B cell (primary cell): Measurements from ENCODE around the gene PRSS48. TPM values are rescaled to one million over a fixed set of nuclear protein-coding genes. Genes with fewer than 3 reads are reported as not detected.

Experiments used
- ATAC-seq: fragments of 200-7000 bp; cut with Tn5 transposase; one replicate; pipeline ENCODE4 v1.10.0; 2021; ENCODE audit warnings: low read depth, mild to moderate bottlenecking, moderate number of reproducible peaks, moderate library complexity
- CTCF ChIA-PET: fragments of 350-600 bp; sonication (Branson Sonifier 250); formaldehyde crosslinking; loops from one replicate; lab custom pipeline; 2021; ENCODE audit warnings: antibody characterized with exemption, inconsistent platforms; lab: Charles Lee
- POLR2A ChIA-PET: fragments of 350-600 bp; sonication (Branson Sonifier 250); formaldehyde crosslinking; loops from one replicate; lab custom pipeline; 2021; ENCODE audit warnings: antibody characterized with exemption; lab: Charles Lee
- DNase-seq: peaks from one replicate; pipeline ENCODE4 v3.0.0; 2013
- H2AFZ ChIP-seq: 2 replicates; pipeline ENCODE4 v1.6.1; 2012; ENCODE audit warnings: mild to moderate bottlenecking, low read depth, low read length; ENCODE audit not compliant: insufficient read depth, poor library complexity, severe bottlenecking
- H3K27ac ChIP-seq, 2 donors: 1 replicate in 1 of 2; 2 replicates in 1 of 2; pipeline ENCODE4 v1.5.1; 2012 to 2013; ENCODE audit warnings: low read length in 2 of 2, mild to moderate bottlenecking in 2 of 2, moderate library complexity in 1 of 2
- H3K27me3 ChIP-seq, 4 experiments: fragments of 200-600 bp in 1 of 4; sonication (generic) in 1 of 4; replicated peaks in 1 of 4; 1 replicate in 2 of 4; 2 replicates in 2 of 4; pipeline versions ENCODE4 v1.6.1 to v1.7.0; 2013 to 2016; ENCODE audit warnings: low read length in 3 of 4, mild to moderate bottlenecking in 2 of 4, mixed read lengths in 1 of 4, moderate library complexity in 1 of 4; ENCODE audit not compliant: insufficient read depth in 4 of 4, control insufficient read depth in 3 of 4; ENCODE audit errors: control extremely low read depth in 1 of 4
- H3K36me3 ChIP-seq, 2 experiments: replicated peaks in 1 of 2; 1 replicate in 1 of 2; 2 replicates in 1 of 2; pipeline versions ENCODE4 v1.6.1 to v1.7.1; 2013; ENCODE audit warnings: low read length in 1 of 2; ENCODE audit not compliant: insufficient read depth in 2 of 2, control insufficient read depth in 1 of 2; ENCODE audit errors: control extremely low read depth in 1 of 2, extremely low read depth in 1 of 2
- H3K4me1 ChIP-seq, 2 donors: fragments of 200-600 bp in 1 of 2; sonication (generic) in 1 of 2; 1 replicate in 1 of 2; 2 replicates in 1 of 2; pipeline versions ENCODE4 v1.5.1 to v1.6.1; 2013 to 2017; ENCODE audit warnings: low read length in 2 of 2; ENCODE audit not compliant: control insufficient read depth in 2 of 2, insufficient read depth in 2 of 2
- H3K4me2 ChIP-seq: replicated peaks from 2 replicates; pipeline ENCODE3; 2012; ENCODE audit warnings: mild to moderate bottlenecking, low read depth, low read length; ENCODE audit not compliant: poor library complexity, severe bottlenecking
- H3K4me3 ChIP-seq, 5 experiments: fragments of 200-600 bp in 1 of 5; sonication (generic) in 1 of 5; 1 replicate in 3 of 5; 2 replicates in 2 of 5; pipeline versions ENCODE4 v1.5.1 to v1.7.0; 2011 to 2016; ENCODE audit warnings: low read length in 4 of 5, mild to moderate bottlenecking in 4 of 5, low read depth in 2 of 5, control low read depth in 1 of 5, moderate library complexity in 1 of 5; ENCODE audit not compliant: insufficient read depth in 1 of 5; ENCODE audit errors: control extremely low read depth in 1 of 5, extremely low read depth in 1 of 5
- H3K79me2 ChIP-seq: fragments of 200-600 bp; sonication (generic); one replicate; pipeline ENCODE4 v1.6.0; 2016; ENCODE audit warnings: low read length; ENCODE audit not compliant: control insufficient read depth, insufficient read depth
- H3K9ac ChIP-seq: fragments of 200-600 bp; sonication (generic); 2 replicates; pipeline ENCODE4 v1.6.1; 2017; ENCODE audit warnings: mild to moderate bottlenecking, low read length, moderate library complexity
- H3K9me3 ChIP-seq, 3 donors: one replicate each; pipeline versions ENCODE4 v1.6.1 to v1.7.1; 2013; ENCODE audit warnings: low read length in 2 of 3; ENCODE audit not compliant: control insufficient read depth in 2 of 3, insufficient read depth in 1 of 3; ENCODE audit errors: control extremely low read depth in 1 of 3
- H4K20me1 ChIP-seq: 2 replicates; pipeline ENCODE4 v1.6.0; 2012; ENCODE audit warnings: mild to moderate bottlenecking, low read length; ENCODE audit not compliant: insufficient read depth, control insufficient read depth, poor library complexity, severe bottlenecking
- H3K27ac Mint-ChIP-seq: one replicate; pipeline ENCODE4 v1.8.0; 2021; ENCODE audit warnings: mixed read lengths
- H3K27me3 Mint-ChIP-seq: one replicate; pipeline ENCODE4 v1.8.0; 2021; ENCODE audit warnings: mixed read lengths
- H3K4me1 Mint-ChIP-seq: one replicate; pipeline ENCODE4 v1.8.0; 2021; ENCODE audit warnings: mixed read lengths
- H3K4me3 Mint-ChIP-seq: one replicate; pipeline ENCODE4 v1.8.0; 2021; ENCODE audit warnings: mixed read lengths
- H3K9me3 Mint-ChIP-seq: one replicate; pipeline ENCODE4 v1.8.0; 2022; ENCODE audit warnings: mixed read lengths; ENCODE audit not compliant: insufficient read depth
- CTCF ChIP-seq: fragments of 200-600 bp; IDR thresholded peaks from one replicate; pipeline ENCODE4 v1.8.0; 2022; ENCODE audit warnings: antibody characterized with exemption, mild to moderate bottlenecking
- EZH2 ChIP-seq: IDR thresholded peaks from 2 replicates; pipeline ENCODE4 v1.6.1; 2012; ENCODE audit warnings: borderline replicate concordance, low read depth, mild to moderate bottlenecking, moderate library complexity, low read length; ENCODE audit not compliant: insufficient read depth, poor library complexity, severe bottlenecking
- WGBS: methylation state at CpG from one replicate; pipeline ENCODE4 v1.1.5; 2013; ENCODE audit warnings: missing lambda C conversion rate; ENCODE audit not compliant: insufficient coverage; 5-methylcytosine and 5-hydroxymethylcytosine counted together
- intact Hi-C: fragments of 100-400 bp; cut with micrococcal nuclease; formaldehyde crosslinking; loops from one replicate; pipeline ENCODE4 v1.10.0; 2022
- polyA plus RNA-seq: library from polyadenylated mRNA; depleted of rRNA; stranded (reverse); fragments of >200 nt; gene quantifications from 2 replicates; pipeline ENCODE4 v1.2.3, GENCODE V29; 2012
- total RNA-seq, 2 donors: library from RNA; stranded (reverse); fragments of 120-200 nt in 1 of 2; gene quantifications; 1 replicate in 1 of 2; 2 replicates in 1 of 2; pipeline versions ENCODE4 v1.2.3 to v1.2.4, GENCODE V29; 2013 to 2022

PRSS48 gene
- total and polyA plus RNA-seq, 2 donors (not counting 1 experiment from before 2014, with no cell fraction given), result not detected

DNA sequence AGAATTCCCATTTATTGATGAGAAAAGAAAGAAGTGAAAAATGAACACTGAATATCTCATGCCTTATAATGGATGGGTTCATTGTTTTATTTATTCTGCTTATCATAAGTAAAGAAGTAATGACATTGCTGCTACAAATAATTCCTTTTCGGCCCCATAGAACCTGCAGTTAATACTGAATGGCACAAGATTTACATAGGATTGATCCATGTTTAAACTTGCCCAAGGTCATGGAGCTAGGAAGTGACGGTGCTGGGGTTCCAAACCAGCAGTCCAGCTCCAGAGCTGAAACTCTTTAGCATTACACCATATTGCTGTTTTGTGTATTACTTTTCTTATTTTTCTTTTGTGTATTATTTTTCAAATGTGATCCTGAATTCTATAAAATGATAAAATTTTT, 30.2 kb upstream of the PRSS48 start:
- Mint-ChIP-seq H3K4me3 (no peak overlapping the region), H3K9me3 (no peaks in the 10 kb centered on the region), H3K27ac (no peak overlapping the region), H3K4me1 (no peaks in the 10 kb centered on the region), H3K27me3 (no peaks in the 10 kb centered on the region)
- Histone ChIP-seq H3K4me2 (no peak overlapping the region), H2AFZ (no peak overlapping the region), H3K36me3 (no peaks in the 10 kb centered on the region), H3K79me2 (no peaks in the 10 kb centered on the region), H3K27me3 (no peaks in the 10 kb centered on the region), H3K9ac (no peak overlapping the region), H3K4me3 (no peak overlapping the region), H3K4me1 (no peaks in the 10 kb centered on the region), H4K20me1 (no peaks in the 10 kb centered on the region), H3K9me3 (no peaks in the 10 kb centered on the region), H3K27ac (no peak overlapping the region)
- no peak for DNase-seq
- TF ChIP-seq EZH2 (no peak), CTCF (no peak)
- WGBS, result 100% methylated on average over 1 of the region's 2 CpGs
- intact Hi-C loops, result no loop called here
- ATAC-seq, result no peak
- CTCF ChIA-PET, result no interaction called here
- POLR2A ChIA-PET, result no interaction called here

DNA sequence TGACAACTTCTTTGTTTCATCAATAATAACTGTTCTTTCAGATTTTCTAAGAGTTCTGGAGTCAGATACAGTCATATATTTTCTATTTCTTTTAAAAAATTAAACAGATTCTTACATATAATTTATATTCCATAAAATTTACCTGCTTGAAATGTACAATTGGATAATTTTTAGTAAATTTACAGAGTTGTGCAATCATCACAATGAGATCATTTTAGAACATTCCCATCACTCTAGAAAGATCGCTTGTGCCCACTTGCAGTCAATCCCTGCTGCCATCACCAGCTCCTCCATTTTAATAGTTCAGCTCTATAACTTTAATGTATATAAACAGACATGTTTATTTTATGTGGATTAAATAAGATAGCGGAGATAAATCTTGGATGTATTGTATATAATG, 29.6 kb upstream of the PRSS48 start:
- no peak for TF ChIP-seq EZH2
- no peak for TF ChIP-seq CTCF
- H3K4me1 ChIP-seq, result no peaks in the 10 kb centered on the region
- no peaks in the 10 kb centered on the region for H3K27me3 Mint-ChIP-seq
- H2AFZ ChIP-seq, result no peak overlapping the region
- ATAC-seq (no peak), DNase-seq (no peak)
- H3K9ac ChIP-seq, result no peak overlapping the region
- H3K4me3 ChIP-seq, result no peak overlapping the region
- no peaks in the 10 kb centered on the region for H4K20me1 ChIP-seq
- intact Hi-C loops, result no loop called here
- no CpG with 5 or more reads among the region's 2 CpGs for WGBS
- H3K27me3 ChIP-seq, result no peaks in the 10 kb centered on the region
- H3K4me2 ChIP-seq, result no peak overlapping the region
- no peak overlapping the region for H3K27ac Mint-ChIP-seq
- ChIA-PET POLR2A (no interaction called here), CTCF (no interaction called here)
- no peaks in the 10 kb centered on the region for H3K9me3 Mint-ChIP-seq
- H3K27ac ChIP-seq, result no peak overlapping the region
- H3K36me3 ChIP-seq, result no peaks in the 10 kb centered on the region
- H3K4me1 Mint-ChIP-seq, result no peaks in the 10 kb centered on the region
- H3K4me3 Mint-ChIP-seq, result no peak overlapping the region
- no peaks in the 10 kb centered on the region for H3K79me2 ChIP-seq
- no peaks in the 10 kb centered on the region for H3K9me3 ChIP-seq
